ENCODE measurements around the gene DNAJC5. TPM values are rescaled to one million over a fixed set of nuclear protein-coding genes. Genes with fewer than 3 reads are reported as not detected.

DNAJC5 gene
- total RNA-seq, 4 donors from 2014 or later: 41.3 to 137 (median 113) TPM

- Histone ChIP-seq H3K4me1 (peaks cover 26 to 86% (median 52%) of the 10 kb centered on the region in 4 donors), H3K36me3 (no peaks in the 10 kb centered on the region)
- TF ChIP-seq POLR2A (IDR thresholded peaks at IDR 0.05) (peak; percentile 37 to 81), CTCF (IDR thresholded peaks at IDR 0.05) (no peak)
Observed at GRCh38 chr20:63951398-63952209, 56.7 kb downstream of the DNAJC5 start.

GRCh38 chr20:63952210-63952535 lies 57.2 kb downstream of the DNAJC5 start:
- Histone ChIP-seq H3K27ac (peak overlapping the region in 3 of 4 donors; percentile 78 to 94 (median 79)), H3K36me3 (no peaks in the 10 kb centered on the region), H3K4me3 (no peak overlapping the region), H3K9me3 (no peaks in the 10 kb centered on the region), H3K27me3 (no peaks in the 10 kb centered on the region), H3K4me1 (peaks cover 26 to 90% (median 54%) of the 10 kb centered on the region in 4 donors)
- TF ChIP-seq POLR2A (IDR thresholded peaks at IDR 0.05): no peak
- no peak for TF ChIP-seq CTCF (IDR thresholded peaks at IDR 0.05)
- no peak for DNase-seq

More at GRCh38 chr20:63951398-63952209, 56.7 kb downstream of the DNAJC5 start:
- Histone ChIP-seq H3K27me3 (no peaks in the 10 kb centered on the region), H3K4me3 (peak overlapping the region in 1 of 4 donors; percentile 5), H3K9me3 (no peaks in the 10 kb centered on the region), H3K27ac (peak overlapping the region; percentile 57 to 94 (median 83))
- DNase-seq: peak; percentile 46 to 86 (median 84)

- Histone ChIP-seq H3K4me3 (no peak overlapping the region), H3K36me3 (no peaks in the 10 kb centered on the region), H3K27me3 (no peaks in the 10 kb centered on the region), H3K4me1 (peaks cover 26 to 90% (median 53%) of the 10 kb centered on the region in 4 donors), H3K9me3 (no peaks in the 10 kb centered on the region), H3K27ac (peak overlapping the region in 2 of 4 donors; percentile 78 to 94)
- TF ChIP-seq POLR2A (IDR thresholded peaks at IDR 0.05): no peak
- no peak for TF ChIP-seq CTCF (IDR thresholded peaks at IDR 0.05)
- DNase-seq: peak in 1 of 3 donors; percentile 74
Observed at GRCh38 chr20:63952769-63953168, 57.8 kb downstream of the DNAJC5 start.

GRCh38 chr20:63953764-63954429 lies 59.0 kb downstream of the DNAJC5 start:
- H3K27ac ChIP-seq: peak overlapping the region; percentile 90 to 99 (median 94)
- H3K27me3 ChIP-seq: no peaks in the 10 kb centered on the region
- no peaks in the 10 kb centered on the region for H3K9me3 ChIP-seq
- TF ChIP-seq CTCF (IDR thresholded peaks at IDR 0.05) (no peak), POLR2A (IDR thresholded peaks at IDR 0.05) (no peak)
- DNase-seq: no peak
- H3K4me1 ChIP-seq: peaks cover 26 to 87% (median 46%) of the 10 kb centered on the region in 4 donors
- H3K4me3 ChIP-seq: peak overlapping the region in 1 of 4 donors; percentile 89
- no peaks in the 10 kb centered on the region for H3K36me3 ChIP-seq

- peak in 2 of 3 donors; percentile 57 to 77 for DNase-seq
- Histone ChIP-seq H3K27ac (peak overlapping the region; percentile 90 to 99 (median 94)), H3K4me1 (peaks cover 23 to 73% (median 36%) of the 10 kb centered on the region in 4 donors), H3K4me3 (peak overlapping the region; percentile 66 to 100 (median 92)), H3K36me3 (no peaks in the 10 kb centered on the region), H3K27me3 (no peaks in the 10 kb centered on the region), H3K9me3 (no peaks in the 10 kb centered on the region)
- no peak for TF ChIP-seq POLR2A (IDR thresholded peaks at IDR 0.05)
- TF ChIP-seq CTCF (IDR thresholded peaks at IDR 0.05): peak; percentile 20 to 46 (median 32)
Observed at GRCh38 chr20:63955281-63955826, 60.4 kb downstream of the DNAJC5 start.
